B cell (primary cell): ENCODE data around the gene AMER3.

Source experiments
- CTCF ChIP-seq: fragments of 200-600 bp; IDR thresholded peaks from one replicate; pipeline ENCODE4 v1.8.0; 2022; ENCODE audit warnings: antibody characterized with exemption, mild to moderate bottlenecking
- EZH2 ChIP-seq: IDR thresholded peaks from 2 replicates; pipeline ENCODE4 v1.6.1; 2012; ENCODE audit warnings: borderline replicate concordance, low read depth, mild to moderate bottlenecking, moderate library complexity, low read length; ENCODE audit not compliant: insufficient read depth, poor library complexity, severe bottlenecking

GRCh38 chr2:130737592-130737991 lies 17.7 kb upstream of the AMER3 start:
- TF ChIP-seq CTCF, result no peak
- no peak for TF ChIP-seq EZH2
